CD8-positive, alpha-beta memory T cell (primary cell): ENCODE results near the gene MAPK7. TPM values are rescaled to one million over a fixed set of nuclear protein-coding genes. Genes with fewer than 3 reads are reported as not detected.

Experiments
- CTCF ChIA-PET: fragments of 350-600 bp; sonication (Branson Sonifier 250); formaldehyde crosslinking; loops from one replicate; lab custom pipeline; 2021; ENCODE audit warnings: antibody characterized with exemption; lab: Charles Lee
- POLR2A ChIA-PET: fragments of 350-600 bp; sonication (Branson Sonifier 250); formaldehyde crosslinking; loops from one replicate; lab custom pipeline; 2021; ENCODE audit warnings: antibody characterized with exemption; lab: Charles Lee
- DNase-seq, 5 donors: peaks; one replicate each; pipeline versions ENCODE4 v3.0.0 to v3.0.0-alpha.2; 2020 to 2022; ENCODE audit warnings: mixed read lengths in 1 of 5
- H3K27ac ChIP-seq: one replicate; pipeline ENCODE4 v1.7.0; 2013; ENCODE audit warnings: low read depth, mild to moderate bottlenecking, low read length, moderate library complexity
- H3K27me3 ChIP-seq: 2 replicates; pipeline ENCODE4 v1.7.0; 2013; ENCODE audit warnings: low read length, mild to moderate bottlenecking; ENCODE audit not compliant: insufficient read depth, poor library complexity, severe bottlenecking
- H3K36me3 ChIP-seq: 2 replicates; pipeline ENCODE4 v1.7.0; 2013; ENCODE audit warnings: mild to moderate bottlenecking, low read length, moderate library complexity; ENCODE audit not compliant: insufficient read depth
- H3K4me1 ChIP-seq: 2 replicates; pipeline ENCODE4 v1.7.0; 2013; ENCODE audit warnings: mild to moderate bottlenecking, low read length, moderate library complexity; ENCODE audit not compliant: insufficient read depth
- H3K4me3 ChIP-seq: 2 replicates; pipeline ENCODE4 v1.7.0; 2013; ENCODE audit warnings: mild to moderate bottlenecking, low read length
- H3K9me3 ChIP-seq: 2 replicates; pipeline ENCODE4 v1.7.0; 2013; ENCODE audit warnings: mild to moderate bottlenecking, low read length
- H3K27ac Mint-ChIP-seq, 8 donors: one replicate each; pipeline ENCODE4 v1.8.0; 2020 to 2021; ENCODE audit warnings: mixed read lengths in 8 of 8, mild to moderate bottlenecking in 6 of 8, inconsistent platforms in 3 of 8, moderate library complexity in 3 of 8
- H3K27me3 Mint-ChIP-seq, 2 donors: one replicate each; pipeline ENCODE4 v1.8.0; 2020 to 2021; ENCODE audit warnings: mixed read lengths in 2 of 2, mild to moderate bottlenecking in 1 of 2, moderate library complexity in 1 of 2
- H3K36me3 Mint-ChIP-seq, 3 donors: one replicate each; pipeline ENCODE4 v1.8.0; 2020 to 2021; ENCODE audit warnings: mixed read lengths in 3 of 3, inconsistent platforms in 1 of 3, mild to moderate bottlenecking in 1 of 3
- H3K4me1 Mint-ChIP-seq, 3 donors: one replicate each; pipeline ENCODE4 v1.8.0; 2020 to 2021; ENCODE audit warnings: mixed read lengths in 3 of 3, inconsistent platforms in 1 of 3, mild to moderate bottlenecking in 1 of 3
- H3K4me3 Mint-ChIP-seq, 7 donors: one replicate each; pipeline ENCODE4 v1.8.0; 2020 to 2021; ENCODE audit warnings: mixed read lengths in 7 of 7, mild to moderate bottlenecking in 6 of 7, moderate library complexity in 4 of 7, inconsistent platforms in 2 of 7
- H3K9me3 Mint-ChIP-seq, 5 donors: one replicate each; pipeline ENCODE4 v1.8.0; 2020 to 2022; ENCODE audit warnings: mixed read lengths in 5 of 5, mild to moderate bottlenecking in 3 of 5, moderate library complexity in 2 of 5, inconsistent platforms in 1 of 5
- polyA plus RNA-seq: library from polyadenylated mRNA; unstranded; fragments of 300-500 nt; fragmentation: Illumina TruSeq; gene quantifications from one replicate; pipeline ENCODE4 v1.2.3, GENCODE V29; 2021
- total RNA-seq, 2 experiments: library from RNA; stranded (reverse); gene quantifications; one replicate each; pipeline ENCODE4 v1.2.3, GENCODE V29; 2021

The MAPK7 gene
- total and polyA plus RNA-seq, 3 experiments from 2014 or later, result 11.2 to 19.8 (median 15.1) TPM

DNA sequence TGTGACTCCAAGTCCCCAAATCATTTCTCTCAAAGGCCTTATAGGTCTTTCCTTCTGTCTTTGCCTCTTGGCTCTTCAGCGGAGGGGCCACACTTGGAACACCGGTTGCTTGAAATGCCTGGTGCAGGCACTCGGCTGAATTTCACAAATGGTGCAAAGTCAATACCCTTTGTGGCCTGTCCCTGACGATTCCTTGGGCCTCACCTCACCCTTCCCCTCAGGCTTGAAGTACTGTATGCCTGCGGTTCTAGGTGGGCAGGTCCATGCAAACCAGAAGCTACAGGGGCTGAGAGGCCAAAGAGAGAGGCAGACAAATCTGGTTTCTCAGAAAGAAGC lies 11.7 kb upstream of the MAPK7 start:
- Mint-ChIP-seq H3K27ac (peak overlapping the region in 5 of 8 donors; percentile 32 to 77 (median 64)), H3K4me3 (no peak overlapping the region), H3K27me3 (peaks cover 0 to 2% of the 10 kb centered on the region in 2 donors), H3K36me3 (peaks cover 0 to 2% (median 0%) of the 10 kb centered on the region in 3 donors), H3K4me1 (peaks cover 37 to 45% (median 40%) of the 10 kb centered on the region in 3 donors), H3K9me3 (no peaks in the 10 kb centered on the region)
- DNase-seq, result peak in 1 of 5 donors; percentile 12
- no peaks in the 10 kb centered on the region for H3K36me3 ChIP-seq
- H3K27me3 ChIP-seq, result no peaks in the 10 kb centered on the region
- POLR2A ChIA-PET, result no interaction called here
- H3K4me1 ChIP-seq, result peaks cover 35% of the 10 kb centered on the region
- CTCF ChIA-PET, result interaction anchor here (0.7 to 8.0 kb wide), 3 partner anchors 11 to 81 kb away, joined by 3 to 152 read pairs (median 118); partner anchors contain the start of gene MAPK7
- H3K27ac ChIP-seq, result no peak overlapping the region
- H3K9me3 ChIP-seq, result no peaks in the 10 kb centered on the region
- no peak overlapping the region for H3K4me3 ChIP-seq

DNA sequence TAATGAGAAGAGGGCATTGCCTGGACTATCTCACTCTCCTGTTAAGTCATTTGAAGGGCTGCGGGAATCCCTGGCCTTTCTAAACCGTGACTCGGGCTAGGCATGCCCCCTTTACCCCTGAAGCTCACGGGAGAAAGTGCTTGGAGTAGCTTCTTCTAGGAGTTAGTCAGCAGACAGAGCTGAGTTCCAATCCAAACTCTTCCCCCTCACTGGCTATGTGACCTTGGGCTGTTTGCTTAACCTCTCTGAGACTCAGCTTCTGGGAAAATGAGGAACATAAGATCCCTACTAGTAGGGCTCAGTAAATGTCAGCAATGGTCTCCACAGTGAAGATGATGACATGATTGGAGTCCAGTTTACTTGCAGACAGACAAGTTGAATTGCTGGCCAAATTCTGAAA lies 10.1 kb upstream of the MAPK7 start:
- no peak overlapping the region for H3K4me3 Mint-ChIP-seq
- H3K27ac Mint-ChIP-seq, result peak overlapping the region in 7 of 8 donors; percentile 4 to 96 (median 58)
- peaks cover 0 to 2% of the 10 kb centered on the region in 2 donors for H3K27me3 Mint-ChIP-seq
- H3K9me3 Mint-ChIP-seq, result no peaks in the 10 kb centered on the region
- no peak overlapping the region for H3K4me3 ChIP-seq
- H3K36me3 Mint-ChIP-seq, result no peaks in the 10 kb centered on the region
- DNase-seq, result peak in 1 of 5 donors; percentile 13
- no peaks in the 10 kb centered on the region for H3K36me3 ChIP-seq
- H3K9me3 ChIP-seq, result no peaks in the 10 kb centered on the region
- CTCF ChIA-PET, result interaction anchor here (0.8 to 3.7 kb wide), 2 partner anchors 10 to 79 kb away, joined by 3 to 15 read pairs; partner anchors contain the start of gene MAPK7
- no peak overlapping the region for H3K27ac ChIP-seq
- POLR2A ChIA-PET, result no interaction called here
- peaks cover 44% of the 10 kb centered on the region for H3K4me1 ChIP-seq
- H3K27me3 ChIP-seq, result no peaks in the 10 kb centered on the region
- H3K4me1 Mint-ChIP-seq, result peaks cover 41 to 46% (median 43%) of the 10 kb centered on the region in 3 donors

DNA sequence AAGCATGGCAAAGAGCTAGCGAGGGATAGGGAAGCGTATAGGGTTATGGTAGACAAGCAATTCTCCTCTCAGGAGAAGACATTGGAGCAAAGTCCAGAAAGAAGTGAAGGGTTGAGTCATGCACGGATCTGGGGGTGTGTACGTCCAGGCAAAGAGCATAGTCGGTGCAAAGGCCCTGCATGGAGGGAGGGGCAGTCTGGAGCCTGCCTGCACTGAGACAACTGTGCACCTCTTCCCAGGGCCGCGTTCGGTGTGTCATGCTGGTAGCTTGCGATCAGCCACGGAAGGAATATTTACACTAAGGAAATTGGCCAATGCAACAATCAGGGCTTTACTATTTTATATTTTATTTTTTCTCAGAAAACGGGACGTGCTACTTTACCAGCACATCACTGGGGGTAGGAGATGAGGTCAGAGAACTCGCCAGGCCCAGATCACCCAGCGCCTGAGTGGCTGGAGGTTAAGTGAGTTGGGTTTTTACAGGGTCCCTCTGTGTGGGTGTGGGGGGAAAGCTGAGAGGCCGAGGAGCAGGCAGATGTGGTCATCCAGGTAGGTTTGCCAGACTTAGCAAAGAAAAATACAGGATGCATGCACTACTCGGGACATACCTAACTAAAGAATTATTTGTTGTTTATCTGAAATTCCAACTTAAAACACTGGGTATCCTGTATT lies 9.1 kb upstream of the MAPK7 start:
- POLR2A ChIA-PET, result interaction anchor here (1.7 kb wide), 1 partner anchor 9 kb away, joined by 5 read pairs; the partner anchor contains the start of gene MAPK7
- Mint-ChIP-seq H3K36me3 (no peaks in the 10 kb centered on the region), H3K27me3 (peaks cover 0 to 2% of the 10 kb centered on the region in 2 donors), H3K4me3 (peak overlapping the region; percentile 20 to 85 (median 72)), H3K4me1 (peaks cover 44 to 46% (median 46%) of the 10 kb centered on the region in 3 donors), H3K27ac (peak overlapping the region; percentile 15 to 96 (median 92)), H3K9me3 (no peaks in the 10 kb centered on the region)
- H3K27me3 ChIP-seq, result no peaks in the 10 kb centered on the region
- H3K4me3 ChIP-seq, result no peak overlapping the region
- H3K9me3 ChIP-seq, result no peaks in the 10 kb centered on the region
- peak in 1 of 5 donors; percentile 39 for DNase-seq
- H3K36me3 ChIP-seq, result no peaks in the 10 kb centered on the region
- no peak overlapping the region for H3K27ac ChIP-seq
- peaks cover 44% of the 10 kb centered on the region for H3K4me1 ChIP-seq
- CTCF ChIA-PET, result interaction anchor here (0.8 to 3.7 kb wide), 3 partner anchors 8 to 78 kb away, joined by 3 to 15 read pairs (median 4); partner anchors contain the start of gene MAPK7

DNA sequence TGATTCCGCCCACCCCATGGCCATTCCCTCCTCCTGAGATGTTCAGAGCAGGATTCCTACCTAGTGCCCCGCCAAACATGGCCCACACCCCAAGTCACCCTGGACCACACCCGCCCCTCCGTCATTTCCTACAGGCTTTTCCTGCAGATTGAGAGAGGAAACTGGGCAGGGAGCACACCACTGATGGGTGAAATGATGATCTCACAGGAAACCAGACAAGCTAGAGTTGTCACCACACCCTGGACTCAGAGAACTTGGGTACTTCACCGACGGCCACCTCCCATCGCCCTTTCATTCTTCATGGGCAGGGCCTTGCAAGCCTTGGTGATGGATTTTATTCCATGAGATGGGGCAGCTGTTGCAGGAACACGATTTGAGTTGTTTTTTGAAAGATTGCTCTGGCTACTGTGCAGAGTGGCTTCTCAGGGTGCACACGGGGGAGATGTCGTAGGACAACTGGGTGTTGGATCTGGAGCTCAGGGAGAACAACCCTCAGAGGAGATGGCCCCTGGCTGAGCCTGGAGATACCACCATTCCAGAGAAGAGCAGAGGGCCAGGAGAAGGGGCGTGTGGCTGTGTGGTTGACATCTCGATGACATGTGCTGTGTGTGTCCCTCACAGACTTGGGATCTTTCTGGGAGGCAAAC lies 8.3 kb upstream of the MAPK7 start:
- peak overlapping the region; percentile 45 to 85 (median 83) for H3K4me3 Mint-ChIP-seq
- Histone ChIP-seq H3K4me3 (peak overlapping the region; percentile 3), H3K27ac (no peak overlapping the region), H3K36me3 (no peaks in the 10 kb centered on the region), H3K4me1 (peaks cover 44% of the 10 kb centered on the region), H3K9me3 (no peaks in the 10 kb centered on the region), H3K27me3 (no peaks in the 10 kb centered on the region)
- ChIA-PET POLR2A (interaction anchor here (1.7 kb wide), 1 partner anchor 8 kb away, joined by 5 read pairs; the partner anchor contains the start of gene MAPK7), CTCF (interaction anchor here (1.2 to 3.7 kb wide), 2 partner anchors 32 to 77 kb away, joined by 4 to 15 read pairs; no protein-coding TSS in a partner anchor)
- no peaks in the 10 kb centered on the region for H3K36me3 Mint-ChIP-seq
- peaks cover 47 to 52% (median 50%) of the 10 kb centered on the region in 3 donors for H3K4me1 Mint-ChIP-seq
- peak in 4 of 5 donors; percentile 13 to 66 (median 36) for DNase-seq
- no peaks in the 10 kb centered on the region for H3K9me3 Mint-ChIP-seq
- peak overlapping the region; percentile 85 to 96 (median 95) for H3K27ac Mint-ChIP-seq
- H3K27me3 Mint-ChIP-seq, result peaks cover 0 to 2% of the 10 kb centered on the region in 2 donors

DNA sequence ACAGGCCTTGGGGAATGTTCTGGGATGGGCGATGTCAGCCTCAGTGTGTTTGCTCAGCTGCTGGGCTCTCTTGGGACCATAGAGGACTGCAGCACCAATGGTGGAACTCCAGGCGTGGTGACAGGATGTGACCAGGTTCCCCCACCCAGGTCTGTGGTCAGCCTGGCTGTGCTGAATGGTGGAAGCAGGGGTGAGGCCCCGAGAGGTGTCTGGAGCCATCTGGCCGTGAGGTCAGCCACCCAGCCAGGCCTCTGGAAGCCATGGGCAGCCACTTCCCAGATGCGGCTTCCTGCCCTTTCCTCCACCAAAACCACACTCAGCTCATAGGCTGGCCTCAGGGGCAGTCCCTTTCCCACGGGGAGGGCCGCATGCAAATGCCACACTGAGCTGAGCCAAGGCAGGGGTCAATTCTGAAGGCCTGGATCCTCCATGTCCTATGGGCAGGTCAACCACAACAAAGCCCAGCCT lies 7.8 kb upstream of the MAPK7 start:
- no peaks in the 10 kb centered on the region for H3K36me3 Mint-ChIP-seq
- no peak overlapping the region for H3K27ac ChIP-seq
- H3K27me3 ChIP-seq, result no peaks in the 10 kb centered on the region
- no peaks in the 10 kb centered on the region for H3K9me3 ChIP-seq
- H3K9me3 Mint-ChIP-seq, result no peaks in the 10 kb centered on the region
- H3K4me1 Mint-ChIP-seq, result peaks cover 48 to 52% (median 50%) of the 10 kb centered on the region in 3 donors
- H3K4me3 Mint-ChIP-seq, result peak overlapping the region; percentile 48 to 85 (median 83)
- no peaks in the 10 kb centered on the region for H3K36me3 ChIP-seq
- H3K27me3 Mint-ChIP-seq, result peaks cover 0 to 2% of the 10 kb centered on the region in 2 donors
- POLR2A ChIA-PET, result interaction anchor here (1.7 kb wide), 1 partner anchor 8 kb away, joined by 5 read pairs; the partner anchor contains the start of gene MAPK7
- peak overlapping the region; percentile 3 for H3K4me3 ChIP-seq
- peak overlapping the region; percentile 85 to 96 (median 95) for H3K27ac Mint-ChIP-seq
- DNase-seq, result peak in 1 of 5 donors; percentile 48
- H3K4me1 ChIP-seq, result peaks cover 44% of the 10 kb centered on the region
- CTCF ChIA-PET, result interaction anchor here (0.7 to 3.7 kb wide), 3 partner anchors 32 to 396 kb away, joined by 3 to 15 read pairs (median 4); no protein-coding TSS in a partner anchor

DNA sequence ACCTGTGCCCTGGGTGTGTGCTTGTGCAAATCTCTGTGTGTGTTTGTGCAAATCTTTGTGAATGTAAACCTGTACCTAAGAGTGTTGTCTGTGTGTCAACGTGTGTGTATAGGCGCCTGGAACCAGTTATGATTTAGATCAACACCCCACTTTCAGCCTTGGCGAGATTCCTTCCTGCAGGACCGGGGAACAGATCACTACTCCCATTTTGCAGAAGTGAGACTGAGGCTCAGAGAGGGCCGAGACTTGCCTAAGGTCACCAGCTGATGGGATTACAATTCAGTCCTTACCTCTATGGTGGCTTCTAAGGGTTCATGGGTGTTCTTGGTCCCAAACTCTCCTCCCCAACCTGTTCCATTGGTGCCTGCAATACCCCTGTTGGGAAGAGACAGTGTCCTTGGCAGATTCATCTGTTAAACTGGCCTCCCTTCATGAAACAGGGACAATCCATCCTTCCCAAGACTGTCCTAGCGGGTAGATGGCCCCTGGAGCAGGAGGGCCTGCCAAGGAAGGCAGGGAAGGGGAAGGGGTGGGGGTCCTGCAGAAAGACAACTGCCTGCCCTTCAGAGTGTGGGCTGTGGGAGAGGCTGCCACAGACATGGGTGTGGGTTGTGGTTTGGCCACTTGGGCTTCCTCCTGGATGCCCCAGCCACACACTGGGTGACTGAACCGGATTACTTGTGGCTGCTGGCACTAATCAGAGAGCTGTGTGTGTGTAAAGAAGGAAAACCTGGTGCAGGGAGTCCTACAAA lies 6.9 kb upstream of the MAPK7 start:
- H3K27ac Mint-ChIP-seq, result peak overlapping the region; percentile 83 to 96 (median 92)
- Histone ChIP-seq H3K36me3 (no peaks in the 10 kb centered on the region), H3K4me1 (peaks cover 44% of the 10 kb centered on the region), H3K27me3 (no peaks in the 10 kb centered on the region), H3K4me3 (peak overlapping the region; percentile 3), H3K9me3 (no peaks in the 10 kb centered on the region), H3K27ac (no peak overlapping the region)
- H3K4me1 Mint-ChIP-seq, result peaks cover 51 to 57% (median 57%) of the 10 kb centered on the region in 3 donors
- H3K36me3 Mint-ChIP-seq, result no peaks in the 10 kb centered on the region
- POLR2A ChIA-PET, result no interaction called here
- CTCF ChIA-PET, result interaction anchor here (0.7 to 11.0 kb wide), 4 partner anchors 7 to 395 kb away, joined by 3 to 118 read pairs (median 9); partner anchors contain the start of gene B9D1
- H3K27me3 Mint-ChIP-seq, result no peaks in the 10 kb centered on the region
- peak in 2 of 5 donors; percentile 15 to 42 for DNase-seq
- peak overlapping the region; percentile 43 to 85 (median 72) for H3K4me3 Mint-ChIP-seq
- no peaks in the 10 kb centered on the region for H3K9me3 Mint-ChIP-seq

DNA sequence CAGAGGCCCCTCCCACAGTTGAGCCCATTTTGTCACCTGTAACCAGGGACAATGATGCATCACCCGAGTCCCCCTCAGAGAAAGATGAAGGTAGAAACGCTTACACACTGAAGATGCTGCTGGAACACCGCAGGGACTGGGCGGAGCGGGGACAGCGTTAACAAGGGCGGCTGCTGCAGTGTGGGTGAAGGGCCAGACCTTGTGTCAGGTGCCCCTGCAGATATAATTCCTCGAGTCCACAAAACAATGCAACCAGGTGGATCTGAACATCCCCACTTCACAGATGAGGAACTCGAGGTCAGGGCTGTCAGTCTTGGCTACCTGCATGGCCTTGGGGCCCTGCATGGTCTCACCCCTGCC lies 6.3 kb upstream of the MAPK7 start:
- CTCF ChIA-PET, result interaction anchor here (3.7 to 11.0 kb wide), 2 partner anchors 8 to 75 kb away, joined by 15 to 118 read pairs; partner anchors contain the start of gene B9D1

More for the DNA sequence above, 6.3 kb upstream of the MAPK7 start:
- Mint-ChIP-seq H3K27ac (peak overlapping the region; percentile 32 to 96 (median 82)), H3K27me3 (no peaks in the 10 kb centered on the region), H3K4me3 (peak overlapping the region in 5 of 7 donors; percentile 28 to 83 (median 72)), H3K9me3 (no peaks in the 10 kb centered on the region), H3K4me1 (peaks cover 54 to 62% (median 61%) of the 10 kb centered on the region in 3 donors), H3K36me3 (no peaks in the 10 kb centered on the region)
- no peaks in the 10 kb centered on the region for H3K27me3 ChIP-seq
- peaks cover 47% of the 10 kb centered on the region for H3K4me1 ChIP-seq
- DNase-seq, result peak in 1 of 5 donors; percentile 35
- POLR2A ChIA-PET, result no interaction called here
- H3K27ac ChIP-seq, result no peak overlapping the region
- H3K36me3 ChIP-seq, result no peaks in the 10 kb centered on the region
- no peak overlapping the region for H3K4me3 ChIP-seq
- H3K9me3 ChIP-seq, result no peaks in the 10 kb centered on the region
